D721Med (cell line): ENCODE measurements around the gene WASF3.

Experiments
- DNase-seq: peaks from one replicate; pipeline ENCODE4 v3.0.0; 2011; ENCODE audit warnings: low spot score; ENCODE audit not compliant: insufficient read length
- FAIRE-seq: peaks from 2 replicates; lab custom pipeline; 2011; peaks lifted over from hg19 to GRCh38; lab: Jason Lieb, UNC
- CTCF ChIP-seq: IDR thresholded peaks from 2 replicates; pipeline ENCODE4 v1.5.1; 2012; ENCODE audit warnings: mild to moderate bottlenecking, control low read depth; ENCODE audit not compliant: insufficient read depth; ENCODE audit errors: missing control alignments

Gene WASF3

GRCh38 chr13:26593661-26594060 lies 36.2 kb downstream of the WASF3 start:
- TF ChIP-seq CTCF = no peak
- no peak for DNase-seq
- FAIRE-seq = peak; percentile 87

GRCh38 chr13:26594363-26594762 lies 36.9 kb downstream of the WASF3 start:
- DNase-seq (no peak), FAIRE-seq (no peak)
- TF ChIP-seq CTCF = no peak

GRCh38 chr13:26596458-26596857 lies 39.0 kb downstream of the WASF3 start:
- FAIRE-seq = no peak
- no peak for DNase-seq
- TF ChIP-seq CTCF = no peak

GRCh38 chr13:26599403-26599802 lies 41.9 kb downstream of the WASF3 start:
- DNase-seq (no peak), FAIRE-seq (peak; percentile 77)
- TF ChIP-seq CTCF = no peak

GRCh38 chr13:26599860-26600259 lies 42.4 kb downstream of the WASF3 start:
- TF ChIP-seq CTCF = no peak
- peak; percentile 74 for FAIRE-seq
- DNase-seq = no peak

- FAIRE-seq (no peak), DNase-seq (no peak)
- TF ChIP-seq CTCF = no peak
Measured at GRCh38 chr13:26600343-26600742, 42.9 kb downstream of the WASF3 start.

GRCh38 chr13:26601669-26602068 lies 44.2 kb downstream of the WASF3 start:
- FAIRE-seq (peak; percentile 48), DNase-seq (no peak)
- peak; percentile 21 for TF ChIP-seq CTCF
